ENCODE measurements around the gene NPHP3. TPM values are rescaled to one million over a fixed set of nuclear protein-coding genes. Genes with fewer than 3 reads are reported as not detected.

The NPHP3 gene
- total and polyA plus RNA-seq, 2 donors (not counting 1 experiment from before 2014, with no cell fraction given): 18.4 to 47.8 TPM

GRCh38 chr3:132679911-132680310, 42.3 kb downstream of the NPHP3 start:
- POLR2A ChIA-PET: no interaction called here
- H3K4me1 ChIP-seq (ENCODE audit: control insufficient read depth in 2 of 2, insufficient read depth in 2 of 2, low read length in 2 of 2): no peaks in the 10 kb centered on the region

GRCh38 chr3:132675408-132675807, 46.8 kb downstream of the NPHP3 start:
- no peak for DNase-seq
- TF ChIP-seq CTCF (IDR thresholded peaks at IDR 0.05) (no peak), EZH2 (IDR thresholded peaks at IDR 0.05; ENCODE audit: borderline replicate concordance, insufficient read depth, low read depth, low read length, poor library complexity, severe bottlenecking) (no peak)
- H3K4me3 ChIP-seq (ENCODE audit: control extremely low read depth in 1 of 5, extremely low read depth in 1 of 5, insufficient read depth in 1 of 5, low read depth in 2 of 5, low read length in 4 of 5): no peak overlapping the region
- intact Hi-C loops (cut with micrococcal nuclease): no loop called here
- H3K9me3 ChIP-seq (ENCODE audit: control extremely low read depth in 1 of 3, control insufficient read depth in 2 of 3, insufficient read depth in 1 of 3, low read length in 2 of 3): no peaks in the 10 kb centered on the region
- H3K27me3 ChIP-seq (replicated peaks in 1 of 4; ENCODE audit: control extremely low read depth in 1 of 4, control insufficient read depth in 3 of 4, insufficient read depth in 4 of 4, low read length in 3 of 4): no peaks in the 10 kb centered on the region
- Mint-ChIP-seq H3K4me3 (no peak overlapping the region), H3K4me1 (no peaks in the 10 kb centered on the region), H3K9me3 (ENCODE audit: insufficient read depth) (no peaks in the 10 kb centered on the region), H3K27ac (no peak overlapping the region), H3K27me3 (no peaks in the 10 kb centered on the region)
- no peaks in the 10 kb centered on the region for H3K79me2 ChIP-seq (ENCODE audit: control insufficient read depth, insufficient read depth, low read length)
- ChIA-PET POLR2A (no interaction called here), CTCF (no interaction called here)
- H3K4me2 ChIP-seq (replicated peaks; ENCODE audit: low read depth, low read length, poor library complexity, severe bottlenecking): no peak overlapping the region
- no peak overlapping the region for H3K27ac ChIP-seq (ENCODE audit: low read length in 2 of 2)
- H3K9ac ChIP-seq (ENCODE audit: low read length): no peak overlapping the region
- no peaks in the 10 kb centered on the region for H4K20me1 ChIP-seq (ENCODE audit: control insufficient read depth, insufficient read depth, low read length, poor library complexity, severe bottlenecking)
- peaks cover 9 to 20% of the 10 kb centered on the region in 2 experiments for H3K36me3 ChIP-seq (replicated peaks in 1 of 2; ENCODE audit: control extremely low read depth in 1 of 2, control insufficient read depth in 1 of 2, extremely low read depth in 1 of 2, insufficient read depth in 2 of 2, low read length in 1 of 2)
- no peak overlapping the region for H2AFZ ChIP-seq (ENCODE audit: insufficient read depth, low read depth, low read length, poor library complexity, severe bottlenecking)
- H3K4me1 ChIP-seq (ENCODE audit: control insufficient read depth in 2 of 2, insufficient read depth in 2 of 2, low read length in 2 of 2): no peaks in the 10 kb centered on the region
- ATAC-seq (ENCODE audit: low read depth): no peak

More at GRCh38 chr3:132679911-132680310, 42.3 kb downstream of the NPHP3 start:
- Mint-ChIP-seq H3K4me1 (no peaks in the 10 kb centered on the region), H3K4me3 (no peak overlapping the region), H3K9me3 (ENCODE audit: insufficient read depth) (no peaks in the 10 kb centered on the region), H3K27ac (no peak overlapping the region), H3K27me3 (no peaks in the 10 kb centered on the region)
- no peaks in the 10 kb centered on the region for H3K79me2 ChIP-seq (ENCODE audit: control insufficient read depth, insufficient read depth, low read length)
- H3K36me3 ChIP-seq (replicated peaks in 1 of 2; ENCODE audit: control extremely low read depth in 1 of 2, control insufficient read depth in 1 of 2, extremely low read depth in 1 of 2, insufficient read depth in 2 of 2, low read length in 1 of 2): peaks cover 5 to 34% of the 10 kb centered on the region in 2 experiments
- DNase-seq (no peak), ATAC-seq (ENCODE audit: low read depth) (no peak)
- no peak overlapping the region for H3K4me3 ChIP-seq (ENCODE audit: control extremely low read depth in 1 of 5, extremely low read depth in 1 of 5, insufficient read depth in 1 of 5, low read depth in 2 of 5, low read length in 4 of 5)
- H3K27ac ChIP-seq (ENCODE audit: low read length in 2 of 2): no peak overlapping the region
- no peaks in the 10 kb centered on the region for H3K9me3 ChIP-seq (ENCODE audit: control extremely low read depth in 1 of 3, control insufficient read depth in 2 of 3, insufficient read depth in 1 of 3, low read length in 2 of 3)
- no peaks in the 10 kb centered on the region for H3K27me3 ChIP-seq (replicated peaks in 1 of 4; ENCODE audit: control extremely low read depth in 1 of 4, control insufficient read depth in 3 of 4, insufficient read depth in 4 of 4, low read length in 3 of 4)
- H4K20me1 ChIP-seq (ENCODE audit: control insufficient read depth, insufficient read depth, low read length, poor library complexity, severe bottlenecking): no peaks in the 10 kb centered on the region
- intact Hi-C loops (cut with micrococcal nuclease): no loop called here
- WGBS (ENCODE audit: insufficient coverage): 97% methylated on average over 3 of the region's 5 CpGs
- no peak overlapping the region for H3K4me2 ChIP-seq (replicated peaks; ENCODE audit: low read depth, low read length, poor library complexity, severe bottlenecking)
- no peak overlapping the region for H3K9ac ChIP-seq (ENCODE audit: low read length)
- no peak for TF ChIP-seq EZH2 (IDR thresholded peaks at IDR 0.05; ENCODE audit: borderline replicate concordance, insufficient read depth, low read depth, low read length, poor library complexity, severe bottlenecking)
- no peak for TF ChIP-seq CTCF (IDR thresholded peaks at IDR 0.05)
- no peak overlapping the region for H2AFZ ChIP-seq (ENCODE audit: insufficient read depth, low read depth, low read length, poor library complexity, severe bottlenecking)
- CTCF ChIA-PET: interaction anchor here (1.1 kb wide), 1 partner anchor 37 kb away, joined by 5 read pairs; no protein-coding TSS in a partner anchor

Measured in B cell (primary cell).